ENCODE results near the gene DNM3.

DNM3 gene

GRCh38 chr1:172238158-172238557 is 396.9 kb downstream of the DNM3 start:
- no peak for DNase-seq (ENCODE audit: low read depth, low spot score)

GRCh38 chr1:172238965-172239364 is 397.7 kb downstream of the DNM3 start:
- DNase-seq (ENCODE audit: low read depth, low spot score) = no peak

GRCh38 chr1:172239901-172240300 is 398.6 kb downstream of the DNM3 start:
- no peak for DNase-seq (ENCODE audit: low read depth, low spot score)

- DNase-seq (ENCODE audit: low read depth, low spot score) = no peak
These were observed 400.2 kb downstream of the DNM3 start for GRCh38 chr1:172241540-172241939.

- DNase-seq (ENCODE audit: low read depth, low spot score) = no peak
These were observed 403.6 kb downstream of the DNM3 start for GRCh38 chr1:172244865-172245264.

GRCh38 chr1:172245788-172246187 is 404.5 kb downstream of the DNM3 start:
- DNase-seq (ENCODE audit: low read depth, low spot score) = no peak

- no peak for DNase-seq (ENCODE audit: low read depth, low spot score)
These were observed 405.5 kb downstream of the DNM3 start for GRCh38 chr1:172246521-172247390.

- no peak for DNase-seq (ENCODE audit: low read depth, low spot score)
These were observed 410.2 kb downstream of the DNM3 start for GRCh38 chr1:172251486-172251885.

GRCh38 chr1:172252321-172252720 is 411.0 kb downstream of the DNM3 start:
- DNase-seq (ENCODE audit: low read depth, low spot score) = no peak

- DNase-seq (ENCODE audit: low read depth, low spot score) = no peak
These were observed 411.7 kb downstream of the DNM3 start for GRCh38 chr1:172252958-172253357.

- no peak for DNase-seq (ENCODE audit: low read depth, low spot score)
These were observed 413.4 kb downstream of the DNM3 start for GRCh38 chr1:172254521-172255222.

GRCh38 chr1:172255223-172255560 is 413.9 kb downstream of the DNM3 start:
- DNase-seq (ENCODE audit: low read depth, low spot score) = no peak

- no peak for DNase-seq (ENCODE audit: low read depth, low spot score)
These were observed 424.6 kb downstream of the DNM3 start for GRCh38 chr1:172265905-172266304.

- no peak for DNase-seq (ENCODE audit: low read depth, low spot score)
These were observed 425.4 kb downstream of the DNM3 start for GRCh38 chr1:172266528-172267174.

GRCh38 chr1:172268237-172268636 is 426.9 kb downstream of the DNM3 start:
- no peak for DNase-seq (ENCODE audit: low read depth, low spot score)

GRCh38 chr1:172269084-172269483 is 427.8 kb downstream of the DNM3 start:
- no peak for DNase-seq (ENCODE audit: low read depth, low spot score)

- DNase-seq (ENCODE audit: low read depth, low spot score) = no peak
These were observed 428.3 kb downstream of the DNM3 start for GRCh38 chr1:172269644-172270043.

GRCh38 chr1:172270605-172271004 is 429.3 kb downstream of the DNM3 start:
- no peak for DNase-seq (ENCODE audit: low read depth, low spot score)

GRCh38 chr1:172272087-172272486 is 430.8 kb downstream of the DNM3 start:
- DNase-seq (ENCODE audit: low read depth, low spot score) = no peak

GRCh38 chr1:172273647-172274396 is 432.5 kb downstream of the DNM3 start:
- DNase-seq (ENCODE audit: low read depth, low spot score) = no peak

- no peak for DNase-seq (ENCODE audit: low read depth, low spot score)
These were observed 434.2 kb downstream of the DNM3 start for GRCh38 chr1:172275478-172275877.
